H9 (cell line): Measurements from ENCODE around the gene KCNV2. TPM values are rescaled to one million over a fixed set of nuclear protein-coding genes. Genes with fewer than 3 reads are reported as not detected.

ENCODE experiments used
- DNase-seq: peaks from one replicate; pipeline ENCODE4 v3.0.0-alpha.2; 2017
- H2AFZ ChIP-seq: one replicate; pipeline ENCODE4 v1.6.1; 2013; ENCODE audit warnings: mild to moderate bottlenecking, low read length, control low read depth, moderate library complexity
- H2AK5ac ChIP-seq: 2 replicates; pipeline ENCODE4 v1.6.1; 2013; ENCODE audit warnings: low read length, control low read depth, mixed read lengths; ENCODE audit not compliant: insufficient read length
- H2BK120ac ChIP-seq: one replicate; pipeline ENCODE4 v1.6.1; 2013; ENCODE audit warnings: low read depth, mild to moderate bottlenecking, low read length, control low read depth, inconsistent platforms; ENCODE audit not compliant: poor library complexity, severe bottlenecking
- H2BK12ac ChIP-seq: 2 replicates; pipeline ENCODE4 v1.6.1; 2013; ENCODE audit warnings: low read length, control low read depth, mixed read lengths, low read depth; ENCODE audit not compliant: insufficient read length
- H2BK15ac ChIP-seq: 2 replicates; pipeline ENCODE4 v1.6.1; 2013; ENCODE audit warnings: low read depth, low read length, control low read depth
- H2BK20ac ChIP-seq: one replicate; pipeline ENCODE4 v1.6.1; 2013; ENCODE audit warnings: low read depth, mild to moderate bottlenecking, low read length, control low read depth, inconsistent platforms; ENCODE audit not compliant: poor library complexity, severe bottlenecking
- H2BK5ac ChIP-seq: 2 replicates; pipeline ENCODE4 v1.6.1; 2013; ENCODE audit warnings: low read length, control low read depth, mixed read lengths; ENCODE audit not compliant: insufficient read length
- H3K14ac ChIP-seq: 2 replicates; pipeline ENCODE4 v1.6.1; 2013; ENCODE audit warnings: low read length, control low read depth; ENCODE audit not compliant: insufficient read depth
- H3K18ac ChIP-seq: 2 replicates; pipeline ENCODE4 v1.6.1; 2013; ENCODE audit warnings: low read depth, mild to moderate bottlenecking, mixed read lengths, low read length, control low read depth; ENCODE audit not compliant: insufficient read length
- H3K23ac ChIP-seq: 2 replicates; pipeline ENCODE4 v1.6.1; 2013; ENCODE audit warnings: low read length, control low read depth, mixed read lengths, low read depth; ENCODE audit not compliant: insufficient read length
- H3K23me2 ChIP-seq: 2 replicates; pipeline ENCODE4 v1.6.1; 2013; ENCODE audit warnings: low read depth, mild to moderate bottlenecking, mixed read lengths, low read length, control low read depth; ENCODE audit not compliant: insufficient read length, poor library complexity, severe bottlenecking
- H3K27ac ChIP-seq: 2 replicates; pipeline ENCODE4 v1.5.1; 2013; ENCODE audit warnings: low read length, control low read depth, mixed read lengths, low read depth; ENCODE audit not compliant: insufficient read length
- H3K27me3 ChIP-seq: 2 replicates; pipeline ENCODE4 v1.6.1; 2013; ENCODE audit warnings: low read length, control low read depth, inconsistent platforms; ENCODE audit not compliant: insufficient read depth
- H3K4ac ChIP-seq: 2 replicates; pipeline ENCODE4 v1.6.1; 2013; ENCODE audit warnings: low read depth, mild to moderate bottlenecking, control low read depth, inconsistent platforms, low read length, moderate library complexity
- H3K4me1 ChIP-seq: 2 replicates; pipeline ENCODE4 v1.6.1; 2013; ENCODE audit warnings: low read length, control low read depth, inconsistent platforms; ENCODE audit not compliant: insufficient read depth
- H3K4me2 ChIP-seq: 2 replicates; pipeline ENCODE4 v1.6.1; 2013; ENCODE audit warnings: low read length, control low read depth, mixed read lengths; ENCODE audit not compliant: insufficient read length, insufficient read depth
- H3K56ac ChIP-seq: 2 replicates; pipeline ENCODE4 v1.6.1; 2013; ENCODE audit warnings: low read depth, mild to moderate bottlenecking, mixed read lengths, low read length, control low read depth; ENCODE audit not compliant: insufficient read length
- H3K79me1 ChIP-seq: 2 replicates; pipeline ENCODE4 v1.6.1; 2013; ENCODE audit warnings: low read depth, mild to moderate bottlenecking, moderate library complexity, low read length, control low read depth, inconsistent platforms; ENCODE audit not compliant: insufficient read depth, poor library complexity, severe bottlenecking
- H3K79me2 ChIP-seq: 2 replicates; pipeline ENCODE4 v1.6.1; 2013; ENCODE audit warnings: low read length, control low read depth, inconsistent platforms; ENCODE audit not compliant: insufficient read depth
- H3K9ac ChIP-seq: 2 replicates; pipeline ENCODE4 v1.6.1; 2013; ENCODE audit warnings: low read length, control low read depth, mixed read lengths; ENCODE audit not compliant: insufficient read length; ENCODE audit errors: extremely low read depth
- H3K9me3 ChIP-seq: one replicate; pipeline ENCODE4 v1.6.1; 2013; ENCODE audit warnings: low read depth, low read length, inconsistent platforms; ENCODE audit not compliant: control insufficient read depth
- H3T11ph ChIP-seq: one replicate; pipeline ENCODE4 v1.6.1; 2013; ENCODE audit warnings: mild to moderate bottlenecking, low read length, control low read depth, inconsistent platforms
- H4K20me1 ChIP-seq: one replicate; pipeline ENCODE4 v1.6.1; 2013; ENCODE audit not compliant: control insufficient read depth, insufficient read length, insufficient read depth
- H4K5ac ChIP-seq: 2 replicates; pipeline ENCODE4 v1.6.1; 2013; ENCODE audit warnings: low read depth, mild to moderate bottlenecking, mixed read lengths, low read length, control low read depth; ENCODE audit not compliant: insufficient read length
- H4K8ac ChIP-seq: replicated peaks from 2 replicates; pipeline ENCODE4 v1.6.1; 2013; ENCODE audit warnings: low read length, control low read depth, mixed read lengths, low read depth; ENCODE audit not compliant: insufficient read length
- H4K91ac ChIP-seq: 2 replicates; pipeline ENCODE4 v1.6.1; 2013; ENCODE audit warnings: low read depth, mild to moderate bottlenecking, moderate library complexity, mixed read lengths, low read length, control low read depth; ENCODE audit not compliant: insufficient read length
- H3K27ac Mint-ChIP-seq, 3 experiments: 2 replicates in 2 of 3; 3 replicates in 1 of 3; pipeline ENCODE4 v1.8.0; 2020 to 2021; ENCODE audit warnings: mixed read lengths in 3 of 3, mild to moderate bottlenecking in 1 of 3, moderate library complexity in 1 of 3
- H3K27me3 Mint-ChIP-seq: 2 replicates; pipeline ENCODE4 v1.8.0; 2021; ENCODE audit warnings: low read depth, mild to moderate bottlenecking, moderate library complexity, mixed read lengths
- H3K36me3 Mint-ChIP-seq, 3 experiments: 2 replicates in 2 of 3; 3 replicates in 1 of 3; pipeline ENCODE4 v1.8.0; 2020 to 2021; ENCODE audit warnings: low read depth in 3 of 3, mixed read lengths in 3 of 3; ENCODE audit not compliant: insufficient read depth in 1 of 3
- H3K4me1 Mint-ChIP-seq, 2 experiments: 2 replicates each; pipeline ENCODE4 v1.8.0; 2020; ENCODE audit warnings: mixed read lengths in 2 of 2
- H3K4me3 Mint-ChIP-seq, 2 experiments: 2 replicates in 1 of 2; 3 replicates in 1 of 2; pipeline ENCODE4 v1.8.0; 2020 to 2021; ENCODE audit warnings: mild to moderate bottlenecking in 2 of 2, mixed read lengths in 2 of 2, moderate library complexity in 1 of 2
- H3K9me3 Mint-ChIP-seq, 2 experiments: 2 replicates in 1 of 2; 3 replicates in 1 of 2; pipeline ENCODE4 v1.8.0; 2020; ENCODE audit warnings: mild to moderate bottlenecking in 2 of 2, mixed read lengths in 2 of 2, moderate library complexity in 1 of 2
- WGBS: extraction: QIAGEN DNeasy Blood & Tissue Kit; methylation state at CpG from one replicate; pipeline ENCODE4 v1.1.7; 2013; ENCODE audit warnings: missing lambda C conversion rate, low lambda C conversion rate, mixed read lengths; ENCODE audit not compliant: insufficient read length; ENCODE audit errors: extremely low coverage; 5-methylcytosine and 5-hydroxymethylcytosine counted together
- total RNA-seq: library from RNA; stranded (reverse); gene quantifications from 2 replicates; pipeline ENCODE4 v1.2.1, GENCODE V29; 2021
- TF ChIP-seq, protein P1 (sequence below): fragments of 200-600 bp; sonication (generic); conservative IDR thresholded peaks from 3 replicates; pipeline ENCODE4 v1.8.0; 2021; ENCODE audit warnings: antibody characterized with exemption, mild to moderate bottlenecking

KCNV2 gene
- total RNA-seq, 1 experiment from 2014 or later = not detected

DNA sequence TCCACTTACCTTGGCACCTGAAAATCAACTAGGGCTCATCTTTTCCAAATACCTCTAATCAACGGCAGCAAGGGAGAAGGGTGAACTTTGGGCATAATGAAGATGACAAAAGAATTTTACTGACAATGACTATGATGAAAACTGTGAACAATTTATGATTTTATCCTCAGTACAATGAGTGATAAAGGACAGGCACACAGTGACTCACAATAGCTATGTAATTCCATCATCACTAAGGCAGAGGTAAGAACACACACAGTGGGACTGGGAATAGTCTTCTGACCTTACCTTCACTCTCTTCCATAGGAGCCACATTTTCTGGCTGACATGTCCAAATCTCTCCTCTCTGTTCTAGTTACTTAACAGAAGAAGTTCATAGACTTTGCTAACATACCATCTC is 26.1 kb upstream of the KCNV2 start:
- H3K27me3 ChIP-seq = no peaks in the 10 kb centered on the region
- no peaks in the 10 kb centered on the region for H4K20me1 ChIP-seq
- H2BK15ac ChIP-seq = no peak overlapping the region
- H3K79me1 ChIP-seq = no peaks in the 10 kb centered on the region
- no peak overlapping the region for H2AFZ ChIP-seq
- H2AK5ac ChIP-seq = no peak overlapping the region
- no peak overlapping the region for H3K27ac ChIP-seq
- no peak overlapping the region for H4K91ac ChIP-seq
- H3K14ac ChIP-seq = no peak overlapping the region
- H3T11ph ChIP-seq = no peak overlapping the region
- H3K23me2 ChIP-seq = no peaks in the 10 kb centered on the region
- no CpG with 5 or more reads among the region's 1 CpG for WGBS
- H3K18ac ChIP-seq = no peak overlapping the region
- Mint-ChIP-seq H3K4me3 (no peak overlapping the region), H3K9me3 (no peaks in the 10 kb centered on the region), H3K27ac (no peak overlapping the region), H3K27me3 (no peaks in the 10 kb centered on the region), H3K36me3 (no peaks in the 10 kb centered on the region; a peak in 1 of 7 replicates), H3K4me1 (peaks cover 4% of the 10 kb centered on the region in 2 experiments; a peak in 3 of 4 replicates)
- H3K23ac ChIP-seq = no peak overlapping the region
- no peaks in the 10 kb centered on the region for H3K4me1 ChIP-seq
- no peak overlapping the region for H2BK5ac ChIP-seq
- no peak overlapping the region for H2BK120ac ChIP-seq
- H3K4ac ChIP-seq = no peak overlapping the region
- H2BK20ac ChIP-seq = no peak overlapping the region
- no peak overlapping the region for H4K5ac ChIP-seq
- no peak overlapping the region for H3K9ac ChIP-seq
- H3K9me3 ChIP-seq = no peaks in the 10 kb centered on the region
- no peaks in the 10 kb centered on the region for H3K79me2 ChIP-seq
- DNase-seq = no peak
- TF ChIP-seq, protein P1, sequence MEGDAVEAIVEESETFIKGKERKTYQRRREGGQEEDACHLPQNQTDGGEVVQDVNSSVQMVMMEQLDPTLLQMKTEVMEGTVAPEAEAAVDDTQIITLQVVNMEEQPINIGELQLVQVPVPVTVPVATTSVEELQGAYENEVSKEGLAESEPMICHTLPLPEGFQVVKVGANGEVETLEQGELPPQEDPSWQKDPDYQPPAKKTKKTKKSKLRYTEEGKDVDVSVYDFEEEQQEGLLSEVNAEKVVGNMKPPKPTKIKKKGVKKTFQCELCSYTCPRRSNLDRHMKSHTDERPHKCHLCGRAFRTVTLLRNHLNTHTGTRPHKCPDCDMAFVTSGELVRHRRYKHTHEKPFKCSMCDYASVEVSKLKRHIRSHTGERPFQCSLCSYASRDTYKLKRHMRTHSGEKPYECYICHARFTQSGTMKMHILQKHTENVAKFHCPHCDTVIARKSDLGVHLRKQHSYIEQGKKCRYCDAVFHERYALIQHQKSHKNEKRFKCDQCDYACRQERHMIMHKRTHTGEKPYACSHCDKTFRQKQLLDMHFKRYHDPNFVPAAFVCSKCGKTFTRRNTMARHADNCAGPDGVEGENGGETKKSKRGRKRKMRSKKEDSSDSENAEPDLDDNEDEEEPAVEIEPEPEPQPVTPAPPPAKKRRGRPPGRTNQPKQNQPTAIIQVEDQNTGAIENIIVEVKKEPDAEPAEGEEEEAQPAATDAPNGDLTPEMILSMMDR = no peak
- H2BK12ac ChIP-seq = no peak overlapping the region
- no peak overlapping the region for H4K8ac ChIP-seq
- no peak overlapping the region for H3K4me2 ChIP-seq
- no peak overlapping the region for H3K56ac ChIP-seq
